K562 (cell line): ENCODE data around the gene P2RY8. TPM values are rescaled to one million over a fixed set of nuclear protein-coding genes. Genes with fewer than 3 reads are reported as not detected.

Experiments
- ATAC-seq: fragments of 200-7000 bp; cut with Tn5 transposase; 3 replicates; pipeline ENCODE4 v1.9.1; 2020; ENCODE audit warnings: moderate library complexity
- BruUV-seq: library from RNA; stranded (reverse); fragments of 400-500 nt; replicated peaks from 2 replicates; lab custom pipeline; 2021; lab: Mats Ljungman, UMichigan
- CTCF ChIA-PET: fragments of 300-600 bp; formaldehyde crosslinking; extraction: SDS; loops from one replicate; lab custom pipeline; 2021; ENCODE audit warnings: low intra/inter-chr PET ratio; lab: Yijun Ruan, JAX
- POLR2A ChIA-PET: fragments of 300-600, 350-650 bp; sonication (Branson Sonifier 250); formaldehyde crosslinking; extraction: SDS; loops from one replicate; lab custom pipeline; 2021; ENCODE audit warnings: antibody characterized with exemption, inconsistent platforms; lab: Yijun Ruan, JAX
- DNase-seq, 4 experiments: peaks; one replicate each; pipeline versions ENCODE4 v3.0.0 to v3.0.0-alpha.2; 2011 to 2018; ENCODE audit warnings: low spot score in 3 of 4, mixed read lengths in 3 of 4; ENCODE audit errors: extremely low read depth in 1 of 4
- FAIRE-seq: peaks from 2 replicates; lab custom pipeline; 2011; peaks lifted over from hg19 to GRCh38; lab: Jason Lieb, UNC
- H2AFZ ChIP-seq: 2 replicates; pipeline ENCODE4 v1.6.0; 2011; ENCODE audit warnings: low read depth, low read length, control low read depth, inconsistent platforms
- H3K27ac ChIP-seq: fragments of 200-600 bp; 3 replicates; pipeline ENCODE4 v1.8.0; 2011; ENCODE audit warnings: low read depth, mild to moderate bottlenecking, control low read depth, inconsistent platforms, low read length, moderate library complexity, mixed read lengths; ENCODE audit errors: extremely low read depth
- H3K27me3 ChIP-seq, 2 experiments: fragments of 300-600 bp in 1 of 2; 2 replicates in 1 of 2; 3 replicates in 1 of 2; pipeline versions ENCODE4 v1.6.0 to v1.8.0; 2011; ENCODE audit warnings: inconsistent platforms in 2 of 2, low read length in 2 of 2, mild to moderate bottlenecking in 1 of 2, mixed read lengths in 1 of 2, moderate library complexity in 1 of 2; ENCODE audit not compliant: control insufficient read depth in 2 of 2, insufficient read depth in 2 of 2
- H3K36me3 ChIP-seq: fragments of 300-600 bp; 3 replicates; pipeline ENCODE4 v1.8.0; 2011; ENCODE audit warnings: mild to moderate bottlenecking, low read length, inconsistent platforms; ENCODE audit not compliant: control insufficient read depth, insufficient read depth
- H3K4me1 ChIP-seq, 2 experiments: fragments of 200-600 bp in 1 of 2; replicated peaks in 1 of 2; 2 replicates in 1 of 2; 3 replicates in 1 of 2; pipeline versions ENCODE4 v1.5.1 to v1.8.0; 2011; ENCODE audit warnings: inconsistent platforms in 2 of 2, low read length in 2 of 2, mild to moderate bottlenecking in 1 of 2, mixed read lengths in 1 of 2, moderate library complexity in 1 of 2; ENCODE audit not compliant: control insufficient read depth in 2 of 2, insufficient read depth in 2 of 2
- H3K4me2 ChIP-seq: 2 replicates; pipeline ENCODE4 v1.6.1; 2011; ENCODE audit warnings: low read length, control low read depth, inconsistent platforms, mixed read lengths; ENCODE audit not compliant: insufficient read depth
- H3K4me3 ChIP-seq: fragments of 200-600 bp; sonication (generic), shearing (Covaris generic); 2 replicates; pipeline ENCODE4 v1.5.1; 2016; ENCODE audit warnings: control low read depth, inconsistent platforms
- H3K79me2 ChIP-seq: fragments of 200-600 bp; 3 replicates; pipeline ENCODE4 v1.8.0; 2011; ENCODE audit warnings: low read length, inconsistent platforms; ENCODE audit not compliant: control insufficient read depth, insufficient read depth
- H3K9ac ChIP-seq, 2 experiments: 2 replicates each; pipeline versions ENCODE4 v1.6.0 to v1.6.1; 2011; ENCODE audit warnings: low read depth in 2 of 2, low read length in 2 of 2, control low read depth in 1 of 2, inconsistent platforms in 1 of 2, mild to moderate bottlenecking in 1 of 2, mixed read lengths in 1 of 2; ENCODE audit not compliant: insufficient read depth in 1 of 2
- H3K9me1 ChIP-seq: one replicate; pipeline ENCODE4 v1.6.0; 2011; ENCODE audit warnings: inconsistent platforms, mild to moderate bottlenecking, low read length, moderate library complexity; ENCODE audit not compliant: control insufficient read depth, insufficient read depth
- H3K9me3 ChIP-seq: replicated peaks from 2 replicates; pipeline ENCODE4 v1.5.1; 2011; ENCODE audit warnings: low read depth, low read length, inconsistent platforms; ENCODE audit not compliant: control insufficient read depth, insufficient read depth
- H4K20me1 ChIP-seq: replicated peaks from 2 replicates; pipeline ENCODE4 v1.6.1; 2011; ENCODE audit warnings: low read length, inconsistent platforms, mixed read lengths; ENCODE audit not compliant: control insufficient read depth, insufficient read depth
- BRD4 ChIP-seq: fragments of 200-600 bp; sonication (generic); IDR thresholded peaks from 2 replicates; pipeline ENCODE4 v1.6.1; 2017; ENCODE audit warnings: inconsistent platforms
- SRSF1 ChIP-seq: fragments of 200-400 bp; formaldehyde crosslinking; IDR thresholded peaks from 2 replicates; pipeline ENCODE4 v1.6.1; 2017; ENCODE audit warnings: mild to moderate bottlenecking, low read depth, low read length, moderate library complexity
- STAG1 ChIP-seq: sonication (generic); formaldehyde crosslinking; IDR thresholded peaks from 2 replicates; pipeline ENCODE4 v1.5.0; 2020; ENCODE audit warnings: missing genetic modification reagents, borderline replicate concordance
- YY1 ChIP-seq, 3 experiments: IDR thresholded peaks; 2 replicates each; pipeline ENCODE4 v1.6.1; 2011; ENCODE audit warnings: low read length in 2 of 3, mild to moderate bottlenecking in 2 of 3, moderate library complexity in 2 of 3, borderline replicate concordance in 1 of 3, control low read depth in 1 of 3, low read depth in 1 of 3; ENCODE audit not compliant: insufficient read depth in 3 of 3, insufficient replicate concordance in 2 of 3, control insufficient read depth in 1 of 3, insufficient read length in 1 of 3; ENCODE audit errors: extremely low read depth in 1 of 3
- ZNF212 ChIP-seq: fragments of 450-650 bp; formaldehyde crosslinking; IDR thresholded peaks from 2 replicates; pipeline ENCODE4 v1.4.0; 2020; ENCODE audit warnings: mild to moderate bottlenecking
- ZNF77 ChIP-seq: fragments of 250-450 bp; sonication (Bioruptor Pico); IDR thresholded peaks from 2 replicates; pipeline ENCODE4 v1.5.0; 2020
- WGBS: fragments of 100-300 bp; shearing (Covaris generic); methylation state at CpG from one replicate; pipeline ENCODE4 v1.1.6; 2016; ENCODE audit warnings: low coverage, mixed read lengths; ENCODE audit not compliant: insufficient coverage; ENCODE audit errors: missing lambda C conversion rate; 5-methylcytosine and 5-hydroxymethylcytosine counted together
- in situ Hi-C: fragments of 300-500 bp; cut with MboI; formaldehyde crosslinking; loops from 4 replicates; pipeline ENCODE4 v1.15.0; 2018; ENCODE audit warnings: inconsistent platforms, mixed read lengths
- intact Hi-C: fragments of 100-400 bp; cut with micrococcal nuclease; formaldehyde crosslinking; loops from 2 replicates; pipeline ENCODE4 v1.14.2; 2022
- polyA plus RNA-seq, 8 experiments: library from polyadenylated mRNA; depleted of rRNA in 4 of 8; stranded (reverse) in 5 of 8; unstranded in 3 of 8; fragments of >200 nt; fragmentation: Nextera tagmentation in 2 of 8; fragmentation: Illumina TruSeq in 1 of 8; extraction: Ambion mirVana in 2 of 8; extraction: Trizol in 1 of 8; gene quantifications; 2 replicates each; pipeline versions ENCODE4 v1.2.1 to v1.2.3, GENCODE V29; 2011 to 2014; ENCODE audit warnings: inconsistent platforms in 1 of 8, missing spikeins in 1 of 8
- total RNA-seq, 7 experiments: library from RNA; depleted of rRNA in 6 of 7; stranded (reverse); fragments of >200 nt in 6 of 7; fragmentation: Illumina TruSeq in 2 of 7; extraction: Trizol in 2 of 7; gene quantifications; 2 replicates each; pipeline versions ENCODE4 v1.2.1 to v1.2.3, GENCODE V29; 2011 to 2021; ENCODE audit warnings: low replicate concordance in 1 of 7

P2RY8 gene
- total and polyA plus RNA-seq, 9 of the 15 experiments (the other 6 are each of a cell fraction or from before 2014, with no cell fraction given): 0.04 to 0.69 (median 0.08) TPM; not detected in 3

DNA sequence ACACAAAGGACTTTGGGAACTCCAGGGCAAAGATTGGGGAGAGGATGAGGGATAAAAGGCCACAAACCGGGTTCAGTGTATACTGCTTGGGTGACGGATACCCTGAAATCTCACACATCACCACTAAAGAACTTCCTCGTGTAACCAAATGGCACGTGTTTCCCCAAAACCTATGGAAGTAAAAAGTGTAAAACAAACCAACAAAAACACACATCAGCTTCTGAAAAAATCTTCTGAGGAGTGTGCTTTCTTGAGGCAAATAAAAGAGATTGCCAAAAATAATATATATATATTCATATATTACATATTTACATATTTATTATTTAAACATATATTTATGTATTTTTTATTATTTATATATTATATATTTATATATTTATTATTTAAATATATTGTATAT, 3.9 kb downstream of the P2RY8 start:
- 19% methylated on average over 3 of the region's 4 CpGs for WGBS
- Histone ChIP-seq H3K4me1 (peaks cover 0 to 5% of the 10 kb centered on the region in 2 experiments; a peak in 2 of 5 replicates), H3K79me2 (no peaks in the 10 kb centered on the region), H3K9me1 (no peaks in the 10 kb centered on the region), H3K27ac (no peak overlapping the region), H3K9ac (no peak overlapping the region), H3K9me3 (no peaks in the 10 kb centered on the region), H3K4me2 (no peak overlapping the region), H4K20me1 (no peaks in the 10 kb centered on the region), H2AFZ (no peak overlapping the region), H3K36me3 (no peaks in the 10 kb centered on the region), H3K4me3 (no peak overlapping the region), H3K27me3 (no peaks in the 10 kb centered on the region)
- BruUV-seq: no TSS peak
- in situ Hi-C loops: no loop called here
- DNase-seq (no peak), ATAC-seq (no peak), FAIRE-seq (no peak)
- intact Hi-C loops: no loop called here
- POLR2A ChIA-PET: no interaction called here
- CTCF ChIA-PET: no interaction called here
- TF ChIP-seq BRD4 (no peak), YY1 (IDR thresholded peaks at IDR 0.05; ENCODE audit: borderline replicate concordance in 1 of 3, control insufficient read depth in 1 of 3, extremely low read depth in 1 of 3, insufficient read depth in 3 of 3, insufficient read length in 1 of 3, insufficient replicate concordance in 2 of 3, low read depth in 1 of 3, low read length in 2 of 3) (no peak), STAG1 (no peak), ZNF212 (CRISPR knock-in tag) (no peak), ZNF77 (CRISPR knock-in tag) (no peak), SRSF1 (no peak)
- TF ChIP-seq, all 486 proteins: peak for 0
